K562 (cell line): ENCODE measurements around the gene MRPL37. TPM values are rescaled to one million over a fixed set of nuclear protein-coding genes. Genes with fewer than 3 reads are reported as not detected.

Experiments used
- ARNT ChIP-seq, 2 experiments: fragments of 450-650 bp; IDR thresholded peaks; 2 replicates each; pipeline ENCODE4 v1.6.1; 2016; ENCODE audit warnings: mild to moderate bottlenecking in 1 of 2
- CHD2 ChIP-seq: IDR thresholded peaks from 2 replicates; pipeline ENCODE4 v1.6.1; 2011; ENCODE audit warnings: low read depth, low read length
- CTBP1 ChIP-seq: fragments of 450-650 bp; IDR thresholded peaks from 2 replicates; pipeline ENCODE4 v1.6.1; 2016; ENCODE audit warnings: borderline replicate concordance
- FOXO4 ChIP-seq: fragments of 450-650 bp; formaldehyde crosslinking; IDR thresholded peaks from 2 replicates; pipeline ENCODE4 v1.4.0; 2020; ENCODE audit warnings: mild to moderate bottlenecking, moderate library complexity
- GTF2E2 ChIP-seq: fragments of 200-800 bp; sonication (Bioruptor generic); IDR thresholded peaks from 2 replicates; pipeline ENCODE4 v1.6.1; 2016; ENCODE audit warnings: missing genetic modification characterization, missing compliant biosample characterization
- MAZ ChIP-seq, 2 experiments: fragments of 450-650 bp in 1 of 2; sonication (generic) in 1 of 2; formaldehyde crosslinking; IDR thresholded peaks in 1 of 2; conservative IDR thresholded peaks in 1 of 2; 2 replicates each; pipeline versions ENCODE4 v1.4.0 to v1.5.0; 2020; ENCODE audit warnings: mild to moderate bottlenecking in 1 of 2, missing genetic modification reagents in 1 of 2
- NFATC3 ChIP-seq: fragments of 450-650 bp; IDR thresholded peaks from 2 replicates; pipeline ENCODE4 v1.6.1; 2017; ENCODE audit warnings: mild to moderate bottlenecking
- NR4A1 ChIP-seq, 2 experiments: fragments of 250-450 bp in 1 of 2; fragments of 450-650 bp in 1 of 2; sonication (Bioruptor Pico) in 1 of 2; IDR thresholded peaks; 2 replicates each; pipeline versions ENCODE4 v1.4.0 to v1.6.1; 2016 to 2020; ENCODE audit warnings: mild to moderate bottlenecking in 2 of 2, missing compliant biosample characterization in 1 of 2, missing genetic modification characterization in 1 of 2, moderate library complexity in 1 of 2
- PHB2 ChIP-seq: fragments of 450-650 bp; IDR thresholded peaks from 2 replicates; pipeline ENCODE4 v1.6.1; 2017; ENCODE audit warnings: low read depth
- POLR3G ChIP-seq: IDR thresholded peaks from 2 replicates; pipeline ENCODE4 v1.6.1; 2011; ENCODE audit not compliant: insufficient read length, insufficient replicate concordance; ENCODE audit errors: extremely low read depth
- TCF7L2 ChIP-seq: fragments of 150-350 bp; IDR thresholded peaks from 2 replicates; pipeline ENCODE4 v1.6.1; 2016; ENCODE audit warnings: low read depth, mild to moderate bottlenecking, low read length, moderate library complexity
- TOE1 ChIP-seq, 2 experiments: fragments of 450-650 bp in 1 of 2; sonication (generic) in 1 of 2; formaldehyde crosslinking in 1 of 2; IDR thresholded peaks; 2 replicates each; pipeline versions ENCODE4 v1.7.1 to v1.8.0; 2016 to 2022; ENCODE audit warnings: borderline replicate concordance in 2 of 2, mild to moderate bottlenecking in 2 of 2, antibody characterized with exemption in 1 of 2, inconsistent platforms in 1 of 2, low read depth in 1 of 2, missing genetic modification reagents in 1 of 2, moderate library complexity in 1 of 2
- ZMIZ1 ChIP-seq, 2 experiments: fragments of 150-350 bp in 1 of 2; IDR thresholded peaks; 2 replicates each; pipeline ENCODE4 v1.6.1; 2012 to 2016; ENCODE audit warnings: low read depth in 2 of 2, low read length in 2 of 2, mild to moderate bottlenecking in 1 of 2, moderate library complexity in 1 of 2
- ZNF143 ChIP-seq: sonication (generic); formaldehyde crosslinking; IDR thresholded peaks from 2 replicates; pipeline ENCODE4 v1.9.0; 2022; ENCODE audit warnings: mild to moderate bottlenecking, missing genetic modification reagents
- ZNF263 ChIP-seq: sonication (generic); formaldehyde crosslinking; IDR thresholded peaks from 2 replicates; pipeline ENCODE4 v1.8.0; 2022; ENCODE audit warnings: mild to moderate bottlenecking, missing genetic modification reagents, borderline replicate concordance
- polyA plus RNA-seq, 8 experiments: library from polyadenylated mRNA; depleted of rRNA in 4 of 8; stranded (reverse) in 5 of 8; unstranded in 3 of 8; fragments of >200 nt; fragmentation: Nextera tagmentation in 2 of 8; fragmentation: Illumina TruSeq in 1 of 8; extraction: Ambion mirVana in 2 of 8; extraction: Trizol in 1 of 8; gene quantifications; 2 replicates each; pipeline versions ENCODE4 v1.2.1 to v1.2.3, GENCODE V29; 2011 to 2014; ENCODE audit warnings: inconsistent platforms in 1 of 8, missing spikeins in 1 of 8
- total RNA-seq, 7 experiments: library from RNA; depleted of rRNA in 6 of 7; stranded (reverse); fragments of >200 nt in 6 of 7; fragmentation: Illumina TruSeq in 2 of 7; extraction: Trizol in 2 of 7; gene quantifications; 2 replicates each; pipeline versions ENCODE4 v1.2.1 to v1.2.3, GENCODE V29; 2011 to 2021; ENCODE audit warnings: low replicate concordance in 1 of 7
- TF ChIP-seq, protein P1 (sequence below): sonication (generic); formaldehyde crosslinking; IDR thresholded peaks from 2 replicates; pipeline ENCODE4 v1.8.0; 2022; ENCODE audit warnings: mild to moderate bottlenecking, missing genetic modification reagents
- TF ChIP-seq, protein P2 (sequence below): fragments of 250-450 bp; sonication (Bioruptor Pico); IDR thresholded peaks from 2 replicates; pipeline ENCODE4 v1.4.0; 2020; ENCODE audit warnings: mild to moderate bottlenecking, moderate library complexity
- TF ChIP-seq, protein P3 (sequence below): fragments of 250-450 bp; sonication (Bioruptor Pico); IDR thresholded peaks from 2 replicates; pipeline ENCODE4 v1.8.0; 2021; ENCODE audit warnings: moderate library complexity, mild to moderate bottlenecking, inconsistent platforms

Gene MRPL37
- total and polyA plus RNA-seq, 9 of the 15 experiments (the other 6 are each of a cell fraction or from before 2014, with no cell fraction given) = 52.2 to 303 (median 180) TPM

- TF ChIP-seq, protein P1, sequence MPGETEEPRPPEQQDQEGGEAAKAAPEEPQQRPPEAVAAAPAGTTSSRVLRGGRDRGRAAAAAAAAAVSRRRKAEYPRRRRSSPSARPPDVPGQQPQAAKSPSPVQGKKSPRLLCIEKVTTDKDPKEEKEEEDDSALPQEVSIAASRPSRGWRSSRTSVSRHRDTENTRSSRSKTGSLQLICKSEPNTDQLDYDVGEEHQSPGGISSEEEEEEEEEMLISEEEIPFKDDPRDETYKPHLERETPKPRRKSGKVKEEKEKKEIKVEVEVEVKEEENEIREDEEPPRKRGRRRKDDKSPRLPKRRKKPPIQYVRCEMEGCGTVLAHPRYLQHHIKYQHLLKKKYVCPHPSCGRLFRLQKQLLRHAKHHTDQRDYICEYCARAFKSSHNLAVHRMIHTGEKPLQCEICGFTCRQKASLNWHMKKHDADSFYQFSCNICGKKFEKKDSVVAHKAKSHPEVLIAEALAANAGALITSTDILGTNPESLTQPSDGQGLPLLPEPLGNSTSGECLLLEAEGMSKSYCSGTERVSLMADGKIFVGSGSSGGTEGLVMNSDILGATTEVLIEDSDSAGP (CRISPR knock-in tag) = no peak
- TF ChIP-seq CTBP1 = peak; percentile 21; the same call in 1 of the 2 replicates
- TF ChIP-seq, protein P2, sequence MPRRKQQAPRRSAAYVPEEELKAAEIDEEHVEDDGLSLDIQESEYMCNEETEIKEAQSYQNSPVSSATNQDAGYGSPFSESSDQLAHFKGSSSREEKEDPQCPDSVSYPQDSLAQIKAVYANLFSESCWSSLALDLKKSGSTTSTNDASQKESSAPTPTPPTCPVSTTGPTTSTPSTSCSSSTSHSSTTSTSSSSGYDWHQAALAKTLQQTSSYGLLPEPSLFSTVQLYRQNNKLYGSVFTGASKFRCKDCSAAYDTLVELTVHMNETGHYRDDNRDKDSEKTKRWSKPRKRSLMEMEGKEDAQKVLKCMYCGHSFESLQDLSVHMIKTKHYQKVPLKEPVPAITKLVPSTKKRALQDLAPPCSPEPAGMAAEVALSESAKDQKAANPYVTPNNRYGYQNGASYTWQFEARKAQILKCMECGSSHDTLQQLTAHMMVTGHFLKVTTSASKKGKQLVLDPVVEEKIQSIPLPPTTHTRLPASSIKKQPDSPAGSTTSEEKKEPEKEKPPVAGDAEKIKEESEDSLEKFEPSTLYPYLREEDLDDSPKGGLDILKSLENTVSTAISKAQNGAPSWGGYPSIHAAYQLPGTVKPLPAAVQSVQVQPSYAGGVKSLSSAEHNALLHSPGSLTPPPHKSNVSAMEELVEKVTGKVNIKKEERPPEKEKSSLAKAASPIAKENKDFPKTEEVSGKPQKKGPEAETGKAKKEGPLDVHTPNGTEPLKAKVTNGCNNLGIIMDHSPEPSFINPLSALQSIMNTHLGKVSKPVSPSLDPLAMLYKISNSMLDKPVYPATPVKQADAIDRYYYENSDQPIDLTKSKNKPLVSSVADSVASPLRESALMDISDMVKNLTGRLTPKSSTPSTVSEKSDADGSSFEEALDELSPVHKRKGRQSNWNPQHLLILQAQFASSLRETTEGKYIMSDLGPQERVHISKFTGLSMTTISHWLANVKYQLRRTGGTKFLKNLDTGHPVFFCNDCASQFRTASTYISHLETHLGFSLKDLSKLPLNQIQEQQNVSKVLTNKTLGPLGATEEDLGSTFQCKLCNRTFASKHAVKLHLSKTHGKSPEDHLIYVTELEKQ (CRISPR knock-in tag) = no peak
- TF ChIP-seq CHD2 = no peak
- TF ChIP-seq, protein P3, sequence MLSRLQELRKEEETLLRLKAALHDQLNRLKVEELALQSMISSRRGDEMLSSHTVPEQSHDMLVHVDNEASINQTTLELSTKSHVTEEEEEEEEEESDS = no peak
- no peak for TF ChIP-seq PHB2
- TF ChIP-seq ZNF143 (CRISPR knock-in tag) = no peak
- no peak for TF ChIP-seq NFATC3
- TF ChIP-seq ZMIZ1 (IDR thresholded peaks at IDR 0.05; ENCODE audit: low read depth in 2 of 2, low read length in 2 of 2) = no peak
- peak; percentile 83; the same call in 1 of the 2 replicates for TF ChIP-seq ZNF263 (CRISPR knock-in tag)
- TF ChIP-seq TOE1 (IDR thresholded peaks at IDR 0.05; ENCODE audit: borderline replicate concordance) = no peak
- no peak for TF ChIP-seq TOE1 (CRISPR knock-in tag; IDR thresholded peaks at IDR 0.05; ENCODE audit: borderline replicate concordance, low read depth)
- TF ChIP-seq FOXO4 = no peak
- no peak for TF ChIP-seq TCF7L2
- no peak for TF ChIP-seq ARNT (IDR thresholded peaks at IDR 0.05)
- no peak for TF ChIP-seq POLR3G
- TF ChIP-seq NR4A1 (CRISPR knock-in tag; IDR thresholded peaks at IDR 0.05) = no peak
- TF ChIP-seq NR4A1 (tag; IDR thresholded peaks at IDR 0.05) = peak; percentile 86
- no peak for TF ChIP-seq MAZ (CRISPR knock-in tag; conservative IDR thresholded peaks at IDR 0.05 in 1 of 2, IDR thresholded peaks at IDR 0.05 in 1 of 2)
- TF ChIP-seq GTF2E2 (tag) = no peak
These were observed 12.9 kb downstream of the MRPL37 start (continued) for GRCh38 chr1:54212872-54213271.
